Measurements from ENCODE around the gene ELF4. TPM values are rescaled to one million over a fixed set of nuclear protein-coding genes. Genes with fewer than 3 reads are reported as not detected.

The ELF4 gene
- total RNA-seq, 1 experiment from 2014 or later = 0.81 TPM

- no peak overlapping the region for H3K23ac ChIP-seq (ENCODE audit: insufficient read length, low read depth, low read length)
- H3K18ac ChIP-seq (ENCODE audit: insufficient read length, low read depth, low read length) = no peak overlapping the region
- no peak for TF ChIP-seq CTCF (conservative IDR thresholded peaks at IDR 0.05)
- H2BK120ac ChIP-seq (ENCODE audit: low read depth, low read length, poor library complexity, severe bottlenecking) = no peak overlapping the region
- peaks cover 9% of the 10 kb centered on the region for H3K9me3 ChIP-seq (ENCODE audit: control insufficient read depth, low read depth, low read length)
- no peak for DNase-seq
- H3K23me2 ChIP-seq (ENCODE audit: insufficient read length, low read depth, low read length, poor library complexity, severe bottlenecking) = no peaks in the 10 kb centered on the region
- no peak overlapping the region for H3K4me2 ChIP-seq (ENCODE audit: insufficient read depth, insufficient read length, low read length)
- H3K56ac ChIP-seq (ENCODE audit: insufficient read length, low read depth, low read length) = no peak overlapping the region
- Mint-ChIP-seq H3K36me3 (ENCODE audit: insufficient read depth in 1 of 3, low read depth in 3 of 3) (no peaks in the 10 kb centered on the region; a peak in 1 of 7 replicates), H3K9me3 (peaks cover 0 to 74% of the 10 kb centered on the region in 2 experiments; a peak in 3 of 5 replicates), H3K4me1 (peaks cover 5 to 9% of the 10 kb centered on the region in 2 experiments), H3K27me3 (ENCODE audit: low read depth) (no peaks in the 10 kb centered on the region; the same call in none of the 2 replicates), H3K27ac (no peak overlapping the region), H3K4me3 (no peak overlapping the region)
- no CpG with 5 or more reads among the region's 5 CpGs for WGBS (ENCODE audit: extremely low coverage, insufficient read length, low lambda C conversion rate)
- no peak overlapping the region for H4K8ac ChIP-seq (replicated peaks; ENCODE audit: insufficient read length, low read depth, low read length)
- H3K4ac ChIP-seq (ENCODE audit: low read depth, low read length) = no peak overlapping the region
- H2BK5ac ChIP-seq (ENCODE audit: insufficient read length, low read length) = no peak overlapping the region
- H2BK15ac ChIP-seq (ENCODE audit: low read depth, low read length) = no peak overlapping the region
- H3K14ac ChIP-seq (ENCODE audit: insufficient read depth, low read length) = no peak overlapping the region
- no peaks in the 10 kb centered on the region for H3K79me1 ChIP-seq (ENCODE audit: insufficient read depth, low read depth, low read length, poor library complexity, severe bottlenecking)
- H3K79me2 ChIP-seq (ENCODE audit: insufficient read depth, low read length) = no peaks in the 10 kb centered on the region
- no peak overlapping the region for H4K5ac ChIP-seq (ENCODE audit: insufficient read length, low read depth, low read length)
- no peak overlapping the region for H3K9ac ChIP-seq (ENCODE audit: extremely low read depth, insufficient read length, low read length)
- no peak overlapping the region for H2BK20ac ChIP-seq (ENCODE audit: low read depth, low read length, poor library complexity, severe bottlenecking)
- H2AFZ ChIP-seq (ENCODE audit: low read length) = no peak overlapping the region
- no peak overlapping the region for H4K91ac ChIP-seq (ENCODE audit: insufficient read length, low read depth, low read length)
- no peak overlapping the region for H3T11ph ChIP-seq (ENCODE audit: low read length)
- no peak overlapping the region for H2AK5ac ChIP-seq (ENCODE audit: insufficient read length, low read length)
- no peak overlapping the region for H2BK12ac ChIP-seq (ENCODE audit: insufficient read length, low read depth, low read length)
- no peak overlapping the region for H3K27ac ChIP-seq (ENCODE audit: insufficient read length, low read depth, low read length)
- H3K27me3 ChIP-seq (ENCODE audit: insufficient read depth, low read length) = no peaks in the 10 kb centered on the region
- H4K20me1 ChIP-seq (ENCODE audit: control insufficient read depth, insufficient read depth, insufficient read length) = no peaks in the 10 kb centered on the region
- H3K4me1 ChIP-seq (ENCODE audit: insufficient read depth, low read length) = no peaks in the 10 kb centered on the region
Measured at GRCh38 chrX:130100180-130100579, 10.1 kb downstream of the ELF4 start.

Data from H9 (cell line).